HCT116 (cell line): ENCODE measurements around the gene VAV2. TPM values are rescaled to one million over a fixed set of nuclear protein-coding genes. Genes with fewer than 3 reads are reported as not detected.

Source experiments
- ATAC-seq: fragments of 200-7000 bp; cut with Tn5 transposase; 2 replicates; pipeline ENCODE4 v1.9.1; 2020; ENCODE audit warnings: mild to moderate bottlenecking, moderate library complexity
- BruUV-seq: library from RNA; stranded (reverse); fragments of 400-500 nt; replicated peaks from 2 replicates; lab custom pipeline; 2021; lab: Mats Ljungman, UMichigan
- CTCF ChIA-PET: fragments of 300-600 bp; sonication (Branson Sonifier 250); formaldehyde crosslinking; loops from one replicate; lab custom pipeline; 2021; ENCODE audit warnings: antibody characterized with exemption; lab: Charles Lee
- POLR2A ChIA-PET: fragments of 300-600, 350-600 bp; sonication (Branson Sonifier 250); formaldehyde crosslinking; loops from one replicate; lab custom pipeline; 2021; ENCODE audit warnings: antibody characterized with exemption; lab: Charles Lee
- RAD21 ChIA-PET, 2 experiments: fragments of 300-600 bp; sonication (Branson Sonifier 250); formaldehyde crosslinking; loops; one replicate each; lab custom pipeline; 2023; ENCODE audit warnings: low total read pairs in 2 of 2; ENCODE audit not compliant: uncharacterized antibody in 2 of 2, unreplicated experiment in 2 of 2, low non-redundant PET in 1 of 2; lab: Charles Lee
- DNase-seq: peaks from one replicate; pipeline ENCODE4 v3.0.0-alpha.2; 2010; ENCODE audit warnings: low read depth, low spot score
- H2AFZ ChIP-seq: fragments of 200-600 bp; shearing (Covaris generic), sonication (generic); 2 replicates; pipeline ENCODE4 v1.6.1; 2017; ENCODE audit warnings: low read depth, mixed run types, mixed read lengths, antibody characterized with exemption, low read length; ENCODE audit not compliant: poor library complexity, severe bottlenecking
- H3K27ac ChIP-seq: 2 replicates; pipeline ENCODE4 v1.5.1; 2012; ENCODE audit warnings: low read depth, low read length
- H3K27me3 ChIP-seq: fragments of 200-600 bp; sonication (generic); 2 replicates; pipeline ENCODE4 v1.6.1; 2016; ENCODE audit warnings: mixed run types, low read length, mixed read lengths; ENCODE audit not compliant: insufficient read depth
- H3K36me3 ChIP-seq, 2 experiments: fragments of 200-500 bp in 1 of 2; fragments of 200-600 bp in 1 of 2; sonication (Bioruptor generic) in 1 of 2; sonication (generic) in 1 of 2; 2 replicates each; pipeline versions ENCODE4 v1.5.1 to v1.6.1; 2014 to 2016; ENCODE audit warnings: low read length in 2 of 2, inconsistent platforms in 1 of 2, mixed read lengths in 1 of 2, mixed run types in 1 of 2; ENCODE audit not compliant: insufficient read depth in 2 of 2, control insufficient read depth in 1 of 2
- H3K4me1 ChIP-seq, 2 experiments: fragments of 200-600 bp in 1 of 2; sonication (generic) in 1 of 2; 2 replicates each; pipeline versions ENCODE4 v1.5.1 to v1.6.1; 2012 to 2017; ENCODE audit warnings: low read length in 2 of 2, inconsistent platforms in 1 of 2, mild to moderate bottlenecking in 1 of 2, mixed read lengths in 1 of 2, mixed run types in 1 of 2, moderate library complexity in 1 of 2; ENCODE audit not compliant: insufficient read depth in 2 of 2, control insufficient read depth in 1 of 2
- H3K4me2 ChIP-seq: fragments of 200-600 bp; sonication (generic); 2 replicates; pipeline ENCODE4 v1.6.1; 2017; ENCODE audit warnings: mixed run types, low read length, mixed read lengths
- H3K4me3 ChIP-seq, 2 experiments: fragments of 200-600 bp in 1 of 2; sonication (generic) in 1 of 2; replicated peaks in 1 of 2; 2 replicates each; pipeline ENCODE4 v1.5.1; 2011 to 2016; ENCODE audit warnings: low read length in 2 of 2, control low read depth in 1 of 2, low read depth in 1 of 2, mild to moderate bottlenecking in 1 of 2, mixed read lengths in 1 of 2, mixed run types in 1 of 2
- H3K79me2 ChIP-seq: fragments of 200-600 bp; sonication (generic); 2 replicates; pipeline ENCODE4 v1.6.1; 2017; ENCODE audit warnings: mild to moderate bottlenecking, mixed run types, low read length, moderate library complexity, mixed read lengths; ENCODE audit not compliant: insufficient read depth
- H3K9ac ChIP-seq: fragments of 200-600 bp; sonication (generic); 2 replicates; pipeline ENCODE4 v1.6.1; 2016; ENCODE audit warnings: low read length, mixed read lengths
- H3K9me2 ChIP-seq: fragments of 200-600 bp; sonication (generic), shearing (Covaris generic); 2 replicates; pipeline ENCODE4 v1.6.1; 2017; ENCODE audit warnings: mixed run types, mild to moderate bottlenecking, moderate library complexity; ENCODE audit not compliant: insufficient read depth
- H3K9me3 ChIP-seq, 2 experiments: fragments of 200-500 bp in 1 of 2; fragments of 200-600 bp in 1 of 2; sonication (Bioruptor generic) in 1 of 2; sonication (generic) in 1 of 2; 2 replicates each; pipeline ENCODE4 v1.6.1; 2014 to 2017; ENCODE audit warnings: low read length in 2 of 2, mixed read lengths in 2 of 2, inconsistent platforms in 1 of 2, low read depth in 1 of 2, mild to moderate bottlenecking in 1 of 2, mixed run types in 1 of 2, moderate library complexity in 1 of 2; ENCODE audit not compliant: control insufficient read depth in 1 of 2, insufficient read depth in 1 of 2
- H4K20me1 ChIP-seq: fragments of 200-600 bp; sonication (generic), shearing (Covaris generic); 2 replicates; pipeline ENCODE4 v1.6.1; 2017; ENCODE audit warnings: mixed run types, mild to moderate bottlenecking, moderate library complexity; ENCODE audit not compliant: insufficient read depth
- CBX3 ChIP-seq: IDR thresholded peaks from 2 replicates; pipeline ENCODE4 v1.6.1; 2012; ENCODE audit warnings: low read depth
- EZH2 ChIP-seq: fragments of 200-600 bp; sonication (generic); IDR thresholded peaks from 2 replicates; pipeline ENCODE4 v1.6.1; 2017; ENCODE audit warnings: antibody characterized with exemption, mixed run types
- EZH2phosphoT487 ChIP-seq: fragments of 200-600 bp; IDR thresholded peaks from 2 replicates; pipeline ENCODE4 v1.6.1; 2018; ENCODE audit warnings: antibody characterized with exemption, borderline replicate concordance
- POLR2A ChIP-seq: IDR thresholded peaks from 2 replicates; pipeline ENCODE4 v1.7.0; 2011; ENCODE audit warnings: borderline replicate concordance; ENCODE audit not compliant: insufficient read depth, insufficient read length; ENCODE audit errors: extremely low read depth
- RAD21 ChIP-seq: IDR thresholded peaks from 2 replicates; pipeline ENCODE4 v1.6.1; 2012; ENCODE audit warnings: low read depth, mild to moderate bottlenecking
- SRF ChIP-seq: IDR thresholded peaks from 2 replicates; pipeline ENCODE4 v1.6.1; 2012; ENCODE audit warnings: low read depth
- intact Hi-C: fragments of 100-400 bp; cut with micrococcal nuclease; formaldehyde crosslinking; loops from 2 replicates; pipeline ENCODE4 v1.10.0; 2022
- total RNA-seq: library from RNA; stranded (reverse); gene quantifications from one replicate; pipeline ENCODE4 v1.2.1, GENCODE V29; 2021; ENCODE audit not compliant: unreplicated experiment
- TF ChIP-seq, protein P1 (sequence below): IDR thresholded peaks from 2 replicates; pipeline ENCODE4 v1.6.1; 2011; ENCODE audit warnings: mild to moderate bottlenecking, low read length, moderate library complexity; ENCODE audit not compliant: insufficient replicate concordance; ENCODE audit errors: extremely low read depth

VAV2 gene
- total RNA-seq, 1 experiment from 2014 or later = 33.2 TPM

DNA sequence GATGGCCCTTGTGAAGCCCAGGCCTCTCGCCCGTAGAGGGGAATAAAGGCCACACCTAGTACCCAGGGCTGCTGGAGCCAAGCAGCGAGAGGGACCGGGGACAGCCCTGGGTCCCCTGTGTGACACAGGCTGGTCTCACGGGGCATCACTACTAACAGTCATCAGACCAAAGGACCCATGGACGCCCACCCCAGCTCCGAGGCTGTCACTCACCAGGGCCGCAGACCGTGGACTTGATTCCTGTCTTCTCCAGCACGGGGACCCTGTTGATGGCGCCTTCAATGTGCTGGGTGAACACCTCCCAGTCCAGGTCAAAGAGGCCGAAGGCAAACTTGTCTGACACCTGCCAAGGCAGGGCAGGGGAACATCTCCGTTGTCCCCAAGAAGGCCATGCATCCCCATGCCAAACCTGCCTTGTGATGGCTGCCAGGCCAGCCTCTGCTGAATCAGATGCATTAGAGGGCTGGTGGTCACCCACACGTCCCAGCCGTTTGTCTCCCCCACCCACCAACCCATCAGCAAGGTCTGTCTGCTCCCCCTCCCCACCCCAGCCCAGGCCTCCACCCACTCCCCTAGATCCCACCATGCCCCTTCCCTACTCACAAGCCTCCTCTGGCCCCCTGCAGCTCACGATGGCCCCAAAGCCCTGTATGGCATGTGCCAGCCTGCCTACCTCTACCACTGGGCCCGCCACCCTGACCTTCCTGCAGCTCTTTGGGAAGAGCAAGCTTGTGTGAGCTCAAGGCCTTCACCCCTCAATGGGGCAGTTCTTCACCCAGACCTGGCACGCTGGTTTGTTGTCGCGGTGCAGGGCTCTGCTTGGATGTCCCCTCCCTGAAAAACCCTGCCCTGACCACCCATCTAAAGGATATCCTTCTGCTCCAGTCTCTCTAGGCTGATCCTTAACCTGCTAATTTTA, 274.8 kb downstream of the VAV2 start:
- CTCF ChIA-PET = no interaction called here

More for the DNA sequence above, 274.8 kb downstream of the VAV2 start:
- H3K4me2 ChIP-seq = no peak overlapping the region
- H4K20me1 ChIP-seq = no peaks in the 10 kb centered on the region
- intact Hi-C loops = no loop called here
- TF ChIP-seq EZH2 (no peak), EZH2phosphoT487 (no peak), CBX3 (no peak), SRF (no peak), RAD21 (no peak), POLR2A (no peak)
- TF ChIP-seq, protein P1, sequence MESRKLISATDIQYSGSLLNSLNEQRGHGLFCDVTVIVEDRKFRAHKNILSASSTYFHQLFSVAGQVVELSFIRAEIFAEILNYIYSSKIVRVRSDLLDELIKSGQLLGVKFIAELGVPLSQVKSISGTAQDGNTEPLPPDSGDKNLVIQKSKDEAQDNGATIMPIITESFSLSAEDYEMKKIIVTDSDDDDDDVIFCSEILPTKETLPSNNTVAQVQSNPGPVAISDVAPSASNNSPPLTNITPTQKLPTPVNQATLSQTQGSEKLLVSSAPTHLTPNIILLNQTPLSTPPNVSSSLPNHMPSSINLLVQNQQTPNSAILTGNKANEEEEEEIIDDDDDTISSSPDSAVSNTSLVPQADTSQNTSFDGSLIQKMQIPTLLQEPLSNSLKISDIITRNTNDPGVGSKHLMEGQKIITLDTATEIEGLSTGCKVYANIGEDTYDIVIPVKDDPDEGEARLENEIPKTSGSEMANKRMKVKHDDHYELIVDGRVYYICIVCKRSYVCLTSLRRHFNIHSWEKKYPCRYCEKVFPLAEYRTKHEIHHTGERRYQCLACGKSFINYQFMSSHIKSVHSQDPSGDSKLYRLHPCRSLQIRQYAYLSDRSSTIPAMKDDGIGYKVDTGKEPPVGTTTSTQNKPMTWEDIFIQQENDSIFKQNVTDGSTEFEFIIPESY = no peak
- ATAC-seq (no peak), DNase-seq (no peak)
- no peaks in the 10 kb centered on the region for H3K79me2 ChIP-seq
- H3K27ac ChIP-seq = no peak overlapping the region
- no peak overlapping the region for H3K4me3 ChIP-seq
- no peaks in the 10 kb centered on the region for H3K27me3 ChIP-seq
- BruUV-seq = no TSS peak
- no peaks in the 10 kb centered on the region for H3K9me3 ChIP-seq
- H3K36me3 ChIP-seq = no peaks in the 10 kb centered on the region
- no peaks in the 10 kb centered on the region for H3K9me2 ChIP-seq
- no peak overlapping the region for H2AFZ ChIP-seq
- H3K4me1 ChIP-seq = no peaks in the 10 kb centered on the region
- ChIA-PET POLR2A (no interaction called here), RAD21 (no interaction called here)
- no peak overlapping the region for H3K9ac ChIP-seq
